ENCODE results near the gene CARD11. TPM values are rescaled to one million over a fixed set of nuclear protein-coding genes. Genes with fewer than 3 reads are reported as not detected.

Gene CARD11
- total RNA-seq, 1 donor from 2014 or later: 0.16 TPM

- DNase-seq: no peak
- no peak for TF ChIP-seq CTCF (IDR thresholded peaks at IDR 0.05; ENCODE audit: borderline replicate concordance)
- Histone ChIP-seq H3K9me3 (replicated peaks) (peaks cover 3% of the 10 kb centered on the region), H3K36me3 (no peaks in the 10 kb centered on the region), H3K4me3 (no peak overlapping the region), H3K4me1 (no peaks in the 10 kb centered on the region), H3K27me3 (ENCODE audit: low read depth) (peaks cover 39% of the 10 kb centered on the region), H3K27ac (replicated peaks) (no peak overlapping the region)
- intact Hi-C loops (cut with micrococcal nuclease): no loop called here
Measured at GRCh38 chr7:2971914-2972834, 71.5 kb downstream of the CARD11 start.

GRCh38 chr7:2970861-2971260 is 72.8 kb downstream of the CARD11 start:
- peaks cover 26% of the 10 kb centered on the region for H3K27me3 ChIP-seq (ENCODE audit: low read depth)
- no peak for TF ChIP-seq CTCF (IDR thresholded peaks at IDR 0.05; ENCODE audit: borderline replicate concordance)
- no peak for DNase-seq
- peaks cover 16% of the 10 kb centered on the region for H3K9me3 ChIP-seq (replicated peaks)
- no peaks in the 10 kb centered on the region for H3K4me1 ChIP-seq
- H3K27ac ChIP-seq (replicated peaks): no peak overlapping the region
- intact Hi-C loops (cut with micrococcal nuclease): no loop called here
- H3K4me3 ChIP-seq: no peak overlapping the region
- H3K36me3 ChIP-seq: no peaks in the 10 kb centered on the region

- Histone ChIP-seq H3K9me3 (replicated peaks) (peaks cover 21% of the 10 kb centered on the region), H3K4me3 (no peak overlapping the region), H3K27ac (replicated peaks) (no peak overlapping the region), H3K27me3 (ENCODE audit: low read depth) (peaks cover 23% of the 10 kb centered on the region), H3K4me1 (no peaks in the 10 kb centered on the region), H3K36me3 (no peaks in the 10 kb centered on the region)
- intact Hi-C loops (cut with micrococcal nuclease): no loop called here
- no peak for DNase-seq
- no peak for TF ChIP-seq CTCF (IDR thresholded peaks at IDR 0.05; ENCODE audit: borderline replicate concordance)
Measured at GRCh38 chr7:2970307-2970664, 73.4 kb downstream of the CARD11 start.

- DNase-seq: no peak
- Histone ChIP-seq H3K4me1 (no peaks in the 10 kb centered on the region), H3K9me3 (replicated peaks) (peaks cover 28% of the 10 kb centered on the region), H3K4me3 (no peak overlapping the region), H3K27ac (replicated peaks) (no peak overlapping the region), H3K27me3 (ENCODE audit: low read depth) (peaks cover 23% of the 10 kb centered on the region), H3K36me3 (no peaks in the 10 kb centered on the region)
- intact Hi-C loops (cut with micrococcal nuclease): no loop called here
- TF ChIP-seq CTCF (IDR thresholded peaks at IDR 0.05; ENCODE audit: borderline replicate concordance): no peak
Measured at GRCh38 chr7:2969398-2970306, 74.0 kb downstream of the CARD11 start.

- Histone ChIP-seq H3K36me3 (no peaks in the 10 kb centered on the region), H3K27ac (replicated peaks) (no peak overlapping the region), H3K27me3 (ENCODE audit: low read depth) (peaks cover 19% of the 10 kb centered on the region), H3K9me3 (replicated peaks) (peaks cover 36% of the 10 kb centered on the region), H3K4me1 (no peaks in the 10 kb centered on the region), H3K4me3 (no peak overlapping the region)
- no peak for DNase-seq
- no peak for TF ChIP-seq CTCF (IDR thresholded peaks at IDR 0.05; ENCODE audit: borderline replicate concordance)
- intact Hi-C loops (cut with micrococcal nuclease): no loop called here
Measured at GRCh38 chr7:2968616-2969397, 74.9 kb downstream of the CARD11 start.

Measured in left ventricle myocardium inferior (tissue), 1 donor.